ENCODE results near the gene ASTN1.

- no peak for TF ChIP-seq CTCF (conservative IDR thresholded peaks at IDR 0.05; ENCODE audit: low read length)
- TF ChIP-seq EZH2phosphoT487 (IDR thresholded peaks at IDR 0.05; ENCODE audit: borderline replicate concordance): no peak
These were observed 44.4 kb upstream of the ASTN1 start for GRCh38 chr1:177208920-177209319.

Measured in Loucy (cell line).